Skeletal muscle tissue (tissue), 4 donors: ENCODE results near the gene NUMB. TPM values are rescaled to one million over a fixed set of nuclear protein-coding genes. Genes with fewer than 3 reads are reported as not detected.

Experiments used
- H3K27ac ChIP-seq: one replicate; pipeline ENCODE4 v1.7.0; 2013; ENCODE audit warnings: mild to moderate bottlenecking, low read depth, low read length, inconsistent platforms
- H3K27me3 ChIP-seq, 3 donors: one replicate each; pipeline ENCODE4 v1.7.0; 2013; ENCODE audit warnings: low read length in 3 of 3; ENCODE audit not compliant: control insufficient read depth in 3 of 3, insufficient read depth in 3 of 3
- H3K36me3 ChIP-seq, 3 donors: one replicate each; pipeline ENCODE4 v1.7.0; 2013; ENCODE audit warnings: low read length in 3 of 3; ENCODE audit not compliant: control insufficient read depth in 3 of 3, insufficient read depth in 3 of 3
- H3K4me1 ChIP-seq, 3 donors: one replicate each; pipeline ENCODE4 v1.7.0; 2013; ENCODE audit warnings: low read length in 3 of 3, mild to moderate bottlenecking in 3 of 3; ENCODE audit not compliant: control insufficient read depth in 3 of 3, insufficient read depth in 3 of 3
- H3K4me3 ChIP-seq, 3 donors: one replicate each; pipeline ENCODE4 v1.7.0; 2013; ENCODE audit warnings: low read length in 3 of 3
- H3K9ac ChIP-seq, 3 donors: one replicate each; pipeline ENCODE4 v1.7.0; 2013; ENCODE audit warnings: low read length in 3 of 3, mild to moderate bottlenecking in 3 of 3, moderate library complexity in 2 of 3, low read depth in 1 of 3
- H3K9me3 ChIP-seq, 3 donors: one replicate each; pipeline ENCODE4 v1.7.0; 2013; ENCODE audit warnings: low read length in 3 of 3; ENCODE audit not compliant: control insufficient read depth in 3 of 3
- total RNA-seq: library from RNA; depleted of rRNA; stranded (reverse); fragments of >200 nt; gene quantifications from one replicate; pipeline ENCODE4 v1.2.3, GENCODE V29; 2014
- donor health status: Osteomylitis.

The NUMB gene
- total RNA-seq, 1 donor from 2014 or later: 17.2 TPM

DNA sequence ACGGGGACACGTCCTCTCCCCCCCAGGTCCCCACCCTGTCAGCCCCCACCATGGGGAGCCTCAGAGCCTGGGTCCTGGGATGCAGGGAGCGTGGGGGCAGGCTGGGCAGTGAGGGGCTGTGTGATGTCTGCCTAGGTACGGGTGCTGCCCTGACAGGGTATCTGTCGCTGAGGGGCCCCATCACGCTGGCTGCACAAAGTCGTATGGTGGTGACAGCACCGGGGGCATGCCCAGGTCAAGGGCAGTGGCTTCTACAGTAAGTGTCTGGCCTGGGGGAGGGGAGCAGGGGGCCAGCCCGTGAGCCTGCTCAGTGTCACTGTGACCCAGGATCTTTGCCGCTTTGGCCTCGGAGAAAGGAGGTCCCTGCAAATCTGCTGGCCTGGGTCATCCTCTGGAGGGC is 197.8 kb downstream of the NUMB start:
- Histone ChIP-seq H3K27me3 (no peaks in the 10 kb centered on the region), H3K36me3 (no peaks in the 10 kb centered on the region), H3K9ac (no peak overlapping the region), H3K4me3 (no peak overlapping the region), H3K9me3 (no peaks in the 10 kb centered on the region), H3K27ac (no peak overlapping the region), H3K4me1 (no peaks in the 10 kb centered on the region)

- H3K27ac ChIP-seq: no peak overlapping the region
- no peaks in the 10 kb centered on the region for H3K27me3 ChIP-seq
- no peaks in the 10 kb centered on the region for H3K36me3 ChIP-seq
- H3K9me3 ChIP-seq: no peaks in the 10 kb centered on the region
- H3K4me1 ChIP-seq: no peaks in the 10 kb centered on the region
- no peak overlapping the region for H3K9ac ChIP-seq
- no peak overlapping the region for H3K4me3 ChIP-seq
Measured at GRCh38 chr14:73259837-73260236, 198.5 kb downstream of the NUMB start.

- Histone ChIP-seq H3K27me3 (no peaks in the 10 kb centered on the region), H3K9ac (no peak overlapping the region), H3K4me3 (no peak overlapping the region), H3K9me3 (no peaks in the 10 kb centered on the region), H3K4me1 (no peaks in the 10 kb centered on the region), H3K27ac (no peak overlapping the region), H3K36me3 (no peaks in the 10 kb centered on the region)
Measured at GRCh38 chr14:73258845-73259611, 199.3 kb downstream of the NUMB start.

- Histone ChIP-seq H3K27ac (no peak overlapping the region), H3K9me3 (no peaks in the 10 kb centered on the region), H3K9ac (no peak overlapping the region), H3K4me1 (no peaks in the 10 kb centered on the region), H3K4me3 (no peak overlapping the region), H3K27me3 (no peaks in the 10 kb centered on the region), H3K36me3 (no peaks in the 10 kb centered on the region)
Measured at GRCh38 chr14:73258076-73258475, 200.3 kb downstream of the NUMB start.

DNA sequence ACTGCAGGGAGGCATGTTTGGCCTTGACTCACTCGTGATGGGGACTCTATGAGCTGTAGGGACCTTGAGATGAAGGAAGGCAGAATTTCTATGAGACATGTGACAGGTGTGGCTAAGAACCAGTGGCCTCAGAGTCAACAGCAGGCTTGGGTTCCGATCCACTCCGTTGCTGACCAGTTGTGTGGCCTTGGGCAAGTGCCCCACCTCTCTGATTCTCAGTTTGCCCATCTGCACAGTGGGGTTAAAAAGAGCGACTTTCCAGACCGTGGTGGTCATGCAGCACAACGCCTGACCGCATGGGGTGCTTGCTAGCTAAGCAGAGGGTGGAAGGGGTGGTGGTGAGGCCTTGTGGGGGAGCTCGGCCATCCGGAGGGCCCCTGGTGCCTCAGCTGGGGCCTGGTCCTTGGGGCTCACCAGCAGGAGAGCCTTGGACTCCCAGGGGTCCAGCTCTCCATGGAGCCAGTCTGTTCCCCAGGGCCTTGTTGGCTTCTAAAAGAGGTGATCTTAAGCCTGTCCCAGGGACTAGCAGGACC is 202.6 kb downstream of the NUMB start:
- H3K9ac ChIP-seq: no peak overlapping the region
- no peaks in the 10 kb centered on the region for H3K9me3 ChIP-seq
- no peak overlapping the region for H3K4me3 ChIP-seq
- H3K4me1 ChIP-seq: no peaks in the 10 kb centered on the region
- H3K27ac ChIP-seq: no peak overlapping the region
- no peaks in the 10 kb centered on the region for H3K36me3 ChIP-seq
- H3K27me3 ChIP-seq: no peaks in the 10 kb centered on the region

DNA sequence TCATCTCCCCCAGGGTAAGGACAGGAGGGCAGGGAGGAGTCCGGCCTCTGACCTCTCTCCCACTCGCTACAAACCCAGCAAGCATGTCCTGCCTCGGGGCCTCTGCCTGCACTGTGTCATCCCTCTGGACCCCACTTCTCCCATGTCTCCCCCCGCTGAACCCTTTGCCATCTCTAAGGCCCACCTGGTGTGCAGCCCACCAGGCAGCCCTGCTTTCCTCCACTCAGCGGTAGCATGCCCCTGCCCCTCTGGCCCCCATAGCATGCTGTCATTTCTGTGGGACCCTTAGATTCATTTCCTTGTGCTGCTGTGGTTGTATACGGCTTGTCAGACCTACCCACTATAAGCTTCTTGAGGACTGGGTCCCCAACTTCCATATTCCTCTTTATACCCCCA is 203.3 kb downstream of the NUMB start:
- no peaks in the 10 kb centered on the region for H3K9me3 ChIP-seq
- H3K27ac ChIP-seq: no peak overlapping the region
- H3K36me3 ChIP-seq: no peaks in the 10 kb centered on the region
- no peak overlapping the region for H3K4me3 ChIP-seq
- no peaks in the 10 kb centered on the region for H3K27me3 ChIP-seq
- H3K4me1 ChIP-seq: no peaks in the 10 kb centered on the region
- H3K9ac ChIP-seq: no peak overlapping the region

- no peaks in the 10 kb centered on the region for H3K27me3 ChIP-seq
- H3K9ac ChIP-seq: no peak overlapping the region
- H3K4me1 ChIP-seq: no peaks in the 10 kb centered on the region
- H3K36me3 ChIP-seq: no peaks in the 10 kb centered on the region
- no peaks in the 10 kb centered on the region for H3K9me3 ChIP-seq
- no peak overlapping the region for H3K4me3 ChIP-seq
- no peak overlapping the region for H3K27ac ChIP-seq
Measured at GRCh38 chr14:73254247-73255004, 203.9 kb downstream of the NUMB start.

GRCh38 chr14:73253721-73254120 is 204.6 kb downstream of the NUMB start:
- Histone ChIP-seq H3K27ac (no peak overlapping the region), H3K4me3 (no peak overlapping the region), H3K9me3 (no peaks in the 10 kb centered on the region), H3K9ac (no peak overlapping the region), H3K4me1 (no peaks in the 10 kb centered on the region), H3K27me3 (no peaks in the 10 kb centered on the region), H3K36me3 (no peaks in the 10 kb centered on the region)

- H3K9me3 ChIP-seq: no peaks in the 10 kb centered on the region
- no peaks in the 10 kb centered on the region for H3K27me3 ChIP-seq
- no peak overlapping the region for H3K27ac ChIP-seq
- no peak overlapping the region for H3K9ac ChIP-seq
- H3K4me3 ChIP-seq: no peak overlapping the region
- H3K4me1 ChIP-seq: no peaks in the 10 kb centered on the region
- H3K36me3 ChIP-seq: no peaks in the 10 kb centered on the region
Measured at GRCh38 chr14:73253323-73253610, 205.1 kb downstream of the NUMB start.

DNA sequence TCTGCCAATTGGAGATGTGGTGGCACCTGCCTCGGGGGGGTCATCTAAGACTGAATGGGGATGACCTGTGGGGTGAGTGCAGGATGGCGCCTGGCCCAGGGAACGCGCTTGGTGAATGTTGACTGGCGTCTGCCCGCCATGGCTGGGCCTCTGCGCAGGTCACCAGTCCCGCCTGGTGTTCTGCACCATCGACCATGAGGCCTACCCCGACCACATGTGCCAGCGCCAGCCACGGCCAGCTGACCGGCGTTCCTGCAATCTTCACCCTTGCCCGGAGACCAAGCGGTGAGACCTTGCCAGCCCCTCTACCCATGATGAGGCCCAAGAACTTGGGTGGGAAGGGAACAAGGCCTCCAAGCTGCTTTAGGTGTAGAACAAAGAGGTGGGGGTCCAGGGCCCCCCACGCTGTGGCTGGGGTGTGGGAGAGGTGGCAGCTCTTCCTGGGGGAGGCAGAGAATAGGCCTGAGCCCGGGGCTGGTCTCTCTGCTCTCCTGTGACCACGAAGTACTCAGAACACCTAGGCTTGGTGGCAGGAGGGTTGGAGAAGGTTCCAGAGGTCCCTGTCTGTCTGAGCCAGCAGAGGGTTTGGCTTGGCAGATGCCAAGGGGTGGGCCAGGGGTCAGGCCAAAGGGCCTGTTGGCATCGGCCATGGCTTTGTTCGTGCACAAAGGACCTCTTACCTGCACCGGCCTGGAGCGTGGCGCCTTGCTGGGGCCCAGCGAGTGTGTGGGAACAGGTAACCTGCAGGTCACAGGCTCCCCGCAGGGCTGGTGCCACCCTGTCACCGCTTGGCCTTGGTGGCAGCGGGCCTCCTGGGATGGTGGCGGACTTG is 205.6 kb downstream of the NUMB start:
- H3K27me3 ChIP-seq: no peaks in the 10 kb centered on the region
- no peaks in the 10 kb centered on the region for H3K9me3 ChIP-seq
- H3K4me1 ChIP-seq: no peaks in the 10 kb centered on the region
- no peak overlapping the region for H3K4me3 ChIP-seq
- no peak overlapping the region for H3K27ac ChIP-seq
- no peaks in the 10 kb centered on the region for H3K36me3 ChIP-seq
- H3K9ac ChIP-seq: no peak overlapping the region
